Prostate gland (tissue), 2 donors: ENCODE data around the gene IGSF22. TPM values are rescaled to one million over a fixed set of nuclear protein-coding genes. Genes with fewer than 3 reads are reported as not detected.

Experiments used
- DNase-seq: peaks from one replicate; pipeline ENCODE4 v3.0.0-alpha.2; 2019; ENCODE audit warnings: low spot score
- H3K27ac ChIP-seq, 2 donors: fragments of 200-600 bp; sonication (generic); 2 replicates each; pipeline ENCODE4 v1.5.1; 2017 to 2019
- H3K27me3 ChIP-seq: fragments of 200-600 bp; sonication (generic); replicated peaks from 2 replicates; pipeline ENCODE4 v1.5.1; 2019; ENCODE audit not compliant: insufficient read depth
- H3K36me3 ChIP-seq, 2 donors: fragments of 200-600 bp; sonication (generic); 1 replicate in 1 of 2; 2 replicates in 1 of 2; pipeline versions ENCODE4 v1.5.1 to v1.8.1; 2017 to 2019
- H3K4me1 ChIP-seq: fragments of 200-600 bp; sonication (generic); replicated peaks from 2 replicates; pipeline ENCODE4 v1.5.1; 2019
- H3K4me3 ChIP-seq, 2 donors: fragments of 200-600 bp; sonication (generic); 2 replicates each; pipeline ENCODE4 v1.5.1; 2017 to 2019
- H3K9me3 ChIP-seq: fragments of 200-600 bp; sonication (generic); 2 replicates; pipeline ENCODE4 v1.5.1; 2017
- CTCF ChIP-seq, 4 experiments: fragments of 200-600 bp in 2 of 4; fragments of 450-650 bp in 2 of 4; sonication (generic) in 2 of 4; IDR thresholded peaks; 1 replicate in 3 of 4; 2 replicates in 1 of 4; pipeline ENCODE4 v1.5.1; 2016 to 2019; ENCODE audit warnings: antibody characterized with exemption in 4 of 4, mild to moderate bottlenecking in 2 of 4, moderate library complexity in 2 of 4
- POLR2A ChIP-seq: fragments of 450-650 bp; IDR thresholded peaks from one replicate; pipeline ENCODE4 v1.6.1; 2016; ENCODE audit warnings: antibody characterized with exemption, mild to moderate bottlenecking
- POLR2AphosphoS5 ChIP-seq: sonication (generic); formaldehyde crosslinking; IDR thresholded peaks from one replicate; pipeline ENCODE4 v1.6.1; 2017; ENCODE audit warnings: antibody characterized with exemption
- WGBS: methylation state at CpG from one replicate; pipeline ENCODE4 v1.1.5; 2018; 5-methylcytosine and 5-hydroxymethylcytosine counted together
- intact Hi-C: fragments of 100-400 bp; cut with DNase I; formaldehyde crosslinking; loops from one replicate; pipeline ENCODE4 v1.14.2; 2022
- total RNA-seq, 2 donors: library from RNA; depleted of rRNA; stranded (reverse); fragments of >200 nt; gene quantifications; one replicate each; pipeline ENCODE4 v1.1.0, GENCODE V29; 2016

IGSF22 gene
- 1 to 10 TPM in 1 of 2 donors, under 1 TPM in 1; 0.82 to 1.1 TPM for total RNA-seq

- Histone ChIP-seq H3K27me3 (no peaks in the 10 kb centered on the region), H3K27ac (no peak within 1 kb of the TSS), H3K36me3 (no peaks in the 10 kb centered on the region), H3K4me1 (no peaks in the 10 kb centered on the region), H3K4me3 (no peak within 1 kb of the TSS), H3K9me3 (no peaks in the 10 kb centered on the region)
- intact Hi-C loops, result no loop called here
- 74% methylated on average over 7 of the region's 7 CpGs for WGBS
- DNase-seq, result no peak
- no peak for TF ChIP-seq POLR2A
- no peak for TF ChIP-seq CTCF (IDR thresholded peaks at IDR 0.05)
- TF ChIP-seq POLR2AphosphoS5, result no peak
Observed at GRCh38 chr11:18726040-18726439, at the start of gene IGSF22. IGSF22 (minus strand) TSS chr11:18726188; CDS start chr11:18724236, 1,952 bp downstream.

GRCh38 chr11:18774801-18775200 lies 48.8 kb upstream of the IGSF22 start:
- no peak for TF ChIP-seq POLR2AphosphoS5
- no peak for TF ChIP-seq POLR2A
- H3K4me3 ChIP-seq, result no peak overlapping the region
- no peaks in the 10 kb centered on the region for H3K9me3 ChIP-seq
- DNase-seq, result no peak
- no peak overlapping the region for H3K27ac ChIP-seq
- intact Hi-C loops, result no loop called here
- no peaks in the 10 kb centered on the region for H3K27me3 ChIP-seq
- H3K4me1 ChIP-seq, result no peaks in the 10 kb centered on the region
- WGBS, result 82% methylated on average over 7 of the region's 7 CpGs
- H3K36me3 ChIP-seq, result no peaks in the 10 kb centered on the region

GRCh38 chr11:18773681-18774080 lies 47.7 kb upstream of the IGSF22 start:
- H3K36me3 ChIP-seq, result no peaks in the 10 kb centered on the region
- H3K9me3 ChIP-seq, result no peaks in the 10 kb centered on the region
- no peak for TF ChIP-seq POLR2AphosphoS5
- no peak for TF ChIP-seq CTCF (IDR thresholded peaks at IDR 0.05)
- no peak for TF ChIP-seq POLR2A
- 80% methylated on average over 3 of the region's 3 CpGs for WGBS
- intact Hi-C loops, result no loop called here
- no peak overlapping the region for H3K27ac ChIP-seq
- no peak for DNase-seq
- H3K4me1 ChIP-seq, result no peaks in the 10 kb centered on the region
- no peaks in the 10 kb centered on the region for H3K27me3 ChIP-seq
- no peak overlapping the region for H3K4me3 ChIP-seq

- H3K27ac ChIP-seq, result no peak overlapping the region
- no peaks in the 10 kb centered on the region for H3K36me3 ChIP-seq
- intact Hi-C loops, result no loop called here
- WGBS, result 65% methylated on average over 8 of the region's 8 CpGs
- no peak for TF ChIP-seq POLR2A
- no peak for TF ChIP-seq CTCF (IDR thresholded peaks at IDR 0.05)
- TF ChIP-seq POLR2AphosphoS5, result no peak
- no peaks in the 10 kb centered on the region for H3K4me1 ChIP-seq
- H3K27me3 ChIP-seq, result no peaks in the 10 kb centered on the region
- no peak for DNase-seq
- H3K4me3 ChIP-seq, result no peak overlapping the region
- H3K9me3 ChIP-seq, result no peaks in the 10 kb centered on the region
Observed at GRCh38 chr11:18773104-18773503, 47.1 kb upstream of the IGSF22 start.

- no peak for TF ChIP-seq POLR2AphosphoS5
- no peak for TF ChIP-seq POLR2A
- no peak for TF ChIP-seq CTCF (IDR thresholded peaks at IDR 0.05)
- Histone ChIP-seq H3K27ac (no peak overlapping the region), H3K36me3 (no peaks in the 10 kb centered on the region), H3K9me3 (no peaks in the 10 kb centered on the region), H3K27me3 (no peaks in the 10 kb centered on the region), H3K4me3 (no peak overlapping the region), H3K4me1 (no peaks in the 10 kb centered on the region)
- WGBS, result 73% methylated on average over 5 of the region's 5 CpGs
- intact Hi-C loops, result no loop called here
- no peak for DNase-seq
Observed at GRCh38 chr11:18772211-18772610, 46.2 kb upstream of the IGSF22 start.
